ENCODE results near the gene CD101. TPM values are rescaled to one million over a fixed set of nuclear protein-coding genes. Genes with fewer than 3 reads are reported as not detected.

The CD101 gene
- total RNA-seq, 1 donor from 2014 or later: 1.4 TPM

GRCh38 chr1:117046781-117047180 lies 45.2 kb downstream of the CD101 start:
- Mint-ChIP-seq H3K27me3 (ENCODE audit: low read depth) (no peaks in the 10 kb centered on the region), H3K4me1 (ENCODE audit: low read depth) (no peaks in the 10 kb centered on the region), H3K9me3 (ENCODE audit: low read depth) (peaks cover 3% of the 10 kb centered on the region), H3K36me3 (ENCODE audit: low read depth) (no peaks in the 10 kb centered on the region), H3K27ac (ENCODE audit: unreplicated experiment) (no peak overlapping the region), H3K4me3 (ENCODE audit: unreplicated experiment) (no peak overlapping the region)
- no peak for TF ChIP-seq CTCF (IDR thresholded peaks at IDR 0.05)
- no peak for DNase-seq (ENCODE audit: low spot score)

GRCh38 chr1:117047271-117047670 lies 45.7 kb downstream of the CD101 start:
- no peak for TF ChIP-seq CTCF (IDR thresholded peaks at IDR 0.05)
- no peak for DNase-seq (ENCODE audit: low spot score)
- no peak overlapping the region for H3K4me3 Mint-ChIP-seq (ENCODE audit: unreplicated experiment)
- H3K36me3 Mint-ChIP-seq (ENCODE audit: low read depth): no peaks in the 10 kb centered on the region
- H3K4me1 Mint-ChIP-seq (ENCODE audit: low read depth): no peaks in the 10 kb centered on the region
- H3K27me3 Mint-ChIP-seq (ENCODE audit: low read depth): no peaks in the 10 kb centered on the region
- H3K27ac Mint-ChIP-seq (ENCODE audit: unreplicated experiment): no peak overlapping the region
- peaks cover 3% of the 10 kb centered on the region for H3K9me3 Mint-ChIP-seq (ENCODE audit: low read depth)

GRCh38 chr1:117049857-117050256 lies 48.3 kb downstream of the CD101 start:
- Mint-ChIP-seq H3K4me1 (ENCODE audit: low read depth) (no peaks in the 10 kb centered on the region), H3K27me3 (ENCODE audit: low read depth) (no peaks in the 10 kb centered on the region), H3K27ac (ENCODE audit: unreplicated experiment) (no peak overlapping the region), H3K9me3 (ENCODE audit: low read depth) (peaks cover 3% of the 10 kb centered on the region), H3K4me3 (ENCODE audit: unreplicated experiment) (no peak overlapping the region), H3K36me3 (ENCODE audit: low read depth) (no peaks in the 10 kb centered on the region)
- TF ChIP-seq CTCF (IDR thresholded peaks at IDR 0.05): no peak
- DNase-seq (ENCODE audit: low spot score): no peak

GRCh38 chr1:117051224-117052064 lies 49.9 kb downstream of the CD101 start:
- no peaks in the 10 kb centered on the region for H3K9me3 Mint-ChIP-seq (ENCODE audit: low read depth)
- no peak overlapping the region for H3K4me3 Mint-ChIP-seq (ENCODE audit: unreplicated experiment)
- H3K4me1 Mint-ChIP-seq (ENCODE audit: low read depth): no peaks in the 10 kb centered on the region
- no peaks in the 10 kb centered on the region for H3K27me3 Mint-ChIP-seq (ENCODE audit: low read depth)
- TF ChIP-seq CTCF (IDR thresholded peaks at IDR 0.05): no peak
- no peak for DNase-seq (ENCODE audit: low spot score)
- H3K36me3 Mint-ChIP-seq (ENCODE audit: low read depth): no peaks in the 10 kb centered on the region
- no peak overlapping the region for H3K27ac Mint-ChIP-seq (ENCODE audit: unreplicated experiment)

- no peak overlapping the region for H3K4me3 Mint-ChIP-seq (ENCODE audit: unreplicated experiment)
- no peak overlapping the region for H3K27ac Mint-ChIP-seq (ENCODE audit: unreplicated experiment)
- no peaks in the 10 kb centered on the region for H3K4me1 Mint-ChIP-seq (ENCODE audit: low read depth)
- H3K36me3 Mint-ChIP-seq (ENCODE audit: low read depth): no peaks in the 10 kb centered on the region
- no peaks in the 10 kb centered on the region for H3K27me3 Mint-ChIP-seq (ENCODE audit: low read depth)
- DNase-seq (ENCODE audit: low spot score): no peak
- TF ChIP-seq CTCF (IDR thresholded peaks at IDR 0.05): no peak
- H3K9me3 Mint-ChIP-seq (ENCODE audit: low read depth): no peaks in the 10 kb centered on the region
Observed at GRCh38 chr1:117054068-117054467, 52.5 kb downstream of the CD101 start.
